WERI-Rb-1 (cell line): ENCODE data around the gene ITPRIP.

Experiments
- DNase-seq: peaks from one replicate; pipeline ENCODE4 v3.0.0-alpha.2; 2020
- H3K27ac ChIP-seq: fragments of 250-450 bp; sonication (Bioruptor Pico); 2 replicates; pipeline ENCODE4 v1.5.1; 2020; ENCODE audit warnings: mild to moderate bottlenecking, moderate library complexity
- H3K27me3 ChIP-seq: fragments of 250-450 bp; sonication (Bioruptor Pico); 2 replicates; pipeline ENCODE4 v1.5.1; 2021; ENCODE audit warnings: mild to moderate bottlenecking, low read depth, moderate library complexity; ENCODE audit not compliant: insufficient read depth, severe bottlenecking
- H3K36me3 ChIP-seq: fragments of 250-450 bp; sonication (Bioruptor Pico); 2 replicates; pipeline ENCODE4 v1.5.1; 2020; ENCODE audit warnings: mild to moderate bottlenecking, moderate library complexity
- H3K4me3 ChIP-seq: 2 replicates; pipeline ENCODE4 v1.5.1; 2011; ENCODE audit warnings: low read depth, mild to moderate bottlenecking, control low read depth, low read length
- H3K9me3 ChIP-seq: fragments of 250-450 bp; sonication (Bioruptor Pico); 2 replicates; pipeline ENCODE4 v1.5.1; 2021; ENCODE audit warnings: mild to moderate bottlenecking, moderate library complexity; ENCODE audit not compliant: severe bottlenecking
- TF ChIP-seq, protein P1 (sequence below): IDR thresholded peaks from 2 replicates; pipeline ENCODE4 v1.5.1; 2011; ENCODE audit warnings: low read depth, mild to moderate bottlenecking, control low read depth, inconsistent platforms, low read length

ITPRIP gene

GRCh38 chr10:104279550-104280259 is 58.6 kb downstream of the ITPRIP start:
- Histone ChIP-seq H3K36me3 (no peaks in the 10 kb centered on the region), H3K27ac (no peak overlapping the region), H3K9me3 (no peaks in the 10 kb centered on the region), H3K27me3 (no peaks in the 10 kb centered on the region), H3K4me3 (no peak overlapping the region)
- DNase-seq, result no peak
- TF ChIP-seq, protein P1, sequence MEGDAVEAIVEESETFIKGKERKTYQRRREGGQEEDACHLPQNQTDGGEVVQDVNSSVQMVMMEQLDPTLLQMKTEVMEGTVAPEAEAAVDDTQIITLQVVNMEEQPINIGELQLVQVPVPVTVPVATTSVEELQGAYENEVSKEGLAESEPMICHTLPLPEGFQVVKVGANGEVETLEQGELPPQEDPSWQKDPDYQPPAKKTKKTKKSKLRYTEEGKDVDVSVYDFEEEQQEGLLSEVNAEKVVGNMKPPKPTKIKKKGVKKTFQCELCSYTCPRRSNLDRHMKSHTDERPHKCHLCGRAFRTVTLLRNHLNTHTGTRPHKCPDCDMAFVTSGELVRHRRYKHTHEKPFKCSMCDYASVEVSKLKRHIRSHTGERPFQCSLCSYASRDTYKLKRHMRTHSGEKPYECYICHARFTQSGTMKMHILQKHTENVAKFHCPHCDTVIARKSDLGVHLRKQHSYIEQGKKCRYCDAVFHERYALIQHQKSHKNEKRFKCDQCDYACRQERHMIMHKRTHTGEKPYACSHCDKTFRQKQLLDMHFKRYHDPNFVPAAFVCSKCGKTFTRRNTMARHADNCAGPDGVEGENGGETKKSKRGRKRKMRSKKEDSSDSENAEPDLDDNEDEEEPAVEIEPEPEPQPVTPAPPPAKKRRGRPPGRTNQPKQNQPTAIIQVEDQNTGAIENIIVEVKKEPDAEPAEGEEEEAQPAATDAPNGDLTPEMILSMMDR, result no peak

DNA sequence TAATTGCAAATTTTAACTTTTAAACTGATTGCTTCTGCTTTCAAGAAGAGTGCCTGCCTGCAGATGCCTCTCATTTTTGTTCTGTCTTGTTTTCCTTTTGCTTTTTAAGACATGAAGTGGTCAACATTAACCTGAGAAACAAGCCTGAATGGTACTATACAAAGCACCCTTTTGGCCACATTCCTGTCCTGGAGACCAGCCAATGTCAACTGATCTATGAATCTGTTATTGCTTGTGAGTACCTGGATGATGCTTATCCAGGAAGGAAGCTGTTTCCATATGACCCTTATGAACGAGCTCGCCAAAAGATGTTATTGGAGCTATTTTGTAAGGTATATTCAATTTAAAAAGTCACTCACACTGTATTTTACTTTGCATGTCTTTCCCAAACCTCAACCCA is 60.5 kb downstream of the ITPRIP start:
- Histone ChIP-seq H3K9me3 (no peaks in the 10 kb centered on the region), H3K4me3 (no peak overlapping the region), H3K36me3 (no peaks in the 10 kb centered on the region), H3K27me3 (no peaks in the 10 kb centered on the region), H3K27ac (no peak overlapping the region)
- TF ChIP-seq, protein P1, result no peak
- no peak for DNase-seq

- Histone ChIP-seq H3K36me3 (no peaks in the 10 kb centered on the region), H3K27me3 (no peaks in the 10 kb centered on the region), H3K4me3 (no peak overlapping the region), H3K27ac (no peak overlapping the region), H3K9me3 (no peaks in the 10 kb centered on the region)
- no peak for DNase-seq
- TF ChIP-seq, protein P1, result no peak
Observed at GRCh38 chr10:104276192-104276591, 62.1 kb downstream of the ITPRIP start.

DNA sequence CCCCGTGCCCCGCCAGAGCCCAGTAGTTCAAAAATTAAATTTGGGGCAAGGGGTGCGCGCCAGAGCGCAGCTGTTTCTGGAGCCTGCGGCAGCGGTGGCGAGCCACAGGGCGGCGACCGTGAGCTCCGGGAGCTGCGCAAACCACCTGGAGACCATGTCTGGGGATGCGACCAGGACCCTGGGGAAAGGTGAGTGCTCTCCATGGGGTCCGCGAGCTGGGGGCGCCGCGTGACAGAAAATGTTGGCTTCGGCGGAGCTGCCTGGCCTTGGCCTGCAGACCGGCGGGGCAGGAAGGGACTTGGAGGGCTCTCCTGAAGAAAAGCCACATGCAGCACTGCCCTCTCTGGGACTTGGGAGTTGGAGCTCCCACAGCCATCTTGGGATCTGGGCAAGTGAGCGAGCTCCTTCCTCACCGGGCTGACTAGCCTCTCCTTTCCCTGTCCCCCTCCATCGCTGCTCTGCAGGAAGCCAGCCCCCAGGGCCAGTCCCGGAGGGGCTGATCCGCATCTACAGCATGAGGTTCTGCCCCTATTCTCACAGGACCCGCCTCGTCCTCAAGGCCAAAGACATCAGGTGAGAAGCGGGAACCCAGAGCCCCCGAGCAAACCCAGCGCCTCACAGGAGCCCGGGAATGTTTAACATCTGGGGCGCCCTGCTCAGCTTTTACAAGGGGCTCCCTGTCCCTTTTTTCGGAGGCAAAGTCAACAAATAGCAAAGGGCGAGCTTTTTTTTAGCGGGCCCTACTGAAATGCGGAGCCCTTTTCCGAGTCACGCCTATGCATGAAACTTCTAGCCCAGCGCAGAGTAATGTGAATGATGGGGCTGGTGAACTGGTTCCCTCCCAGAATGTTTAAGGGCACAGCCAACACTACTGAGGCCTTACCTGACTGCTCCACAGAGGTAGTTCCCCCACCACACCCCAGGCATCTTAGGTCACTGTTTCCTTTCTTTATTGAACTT is 63.2 kb downstream of the ITPRIP start:
- Histone ChIP-seq H3K36me3 (no peaks in the 10 kb centered on the region), H3K4me3 (no peak overlapping the region), H3K27me3 (no peaks in the 10 kb centered on the region), H3K9me3 (no peaks in the 10 kb centered on the region), H3K27ac (no peak overlapping the region)
- TF ChIP-seq, protein P1, result peak; percentile 71
- DNase-seq, result no peak

DNA sequence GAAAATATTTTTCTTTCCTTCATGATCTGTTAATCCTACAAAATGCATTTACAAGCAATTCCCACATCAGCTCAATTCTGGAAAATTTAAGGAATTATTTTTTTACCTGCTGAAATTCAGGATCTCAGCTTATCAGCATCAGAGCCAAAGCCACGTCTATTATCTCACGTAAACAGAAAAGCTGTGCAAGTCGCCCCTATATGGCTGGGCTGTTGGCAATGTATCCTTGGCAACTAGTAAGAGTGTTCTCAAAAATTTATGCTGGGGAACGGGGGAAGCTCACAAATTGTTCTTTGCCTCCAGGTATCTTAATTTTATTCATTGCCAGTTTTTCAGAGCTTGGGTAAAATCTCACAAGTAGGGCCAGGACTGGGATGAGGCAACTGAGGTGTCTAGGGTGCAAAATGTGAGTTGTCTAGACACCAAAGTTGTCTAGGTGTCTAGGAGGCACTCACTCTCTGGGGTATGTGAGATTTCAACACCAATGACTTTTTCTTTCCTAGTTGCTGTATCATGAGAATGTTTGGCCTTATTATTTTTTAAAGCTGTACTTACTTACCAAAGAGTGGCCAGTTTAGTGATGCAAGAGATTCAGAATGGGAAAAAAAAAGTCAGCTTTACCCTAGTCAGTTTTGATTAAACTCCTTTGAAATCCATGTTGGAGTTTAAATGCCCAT is 64.2 kb downstream of the ITPRIP start:
- no peak overlapping the region for H3K4me3 ChIP-seq
- no peak overlapping the region for H3K27ac ChIP-seq
- no peak for DNase-seq
- H3K9me3 ChIP-seq, result no peaks in the 10 kb centered on the region
- TF ChIP-seq, protein P1, result no peak
- no peaks in the 10 kb centered on the region for H3K36me3 ChIP-seq
- H3K27me3 ChIP-seq, result no peaks in the 10 kb centered on the region
